GM18498 (cell line): ENCODE results near the gene SRC.

ENCODE experiments used
- ATAC-seq: cut with Tn5 transposase; IDR thresholded peaks from one replicate; pipeline ENCODE4 v1.9.1; 2021; ENCODE audit warnings: mild to moderate bottlenecking, moderate library complexity; ENCODE audit not compliant: unreplicated experiment

SRC gene

DNA sequence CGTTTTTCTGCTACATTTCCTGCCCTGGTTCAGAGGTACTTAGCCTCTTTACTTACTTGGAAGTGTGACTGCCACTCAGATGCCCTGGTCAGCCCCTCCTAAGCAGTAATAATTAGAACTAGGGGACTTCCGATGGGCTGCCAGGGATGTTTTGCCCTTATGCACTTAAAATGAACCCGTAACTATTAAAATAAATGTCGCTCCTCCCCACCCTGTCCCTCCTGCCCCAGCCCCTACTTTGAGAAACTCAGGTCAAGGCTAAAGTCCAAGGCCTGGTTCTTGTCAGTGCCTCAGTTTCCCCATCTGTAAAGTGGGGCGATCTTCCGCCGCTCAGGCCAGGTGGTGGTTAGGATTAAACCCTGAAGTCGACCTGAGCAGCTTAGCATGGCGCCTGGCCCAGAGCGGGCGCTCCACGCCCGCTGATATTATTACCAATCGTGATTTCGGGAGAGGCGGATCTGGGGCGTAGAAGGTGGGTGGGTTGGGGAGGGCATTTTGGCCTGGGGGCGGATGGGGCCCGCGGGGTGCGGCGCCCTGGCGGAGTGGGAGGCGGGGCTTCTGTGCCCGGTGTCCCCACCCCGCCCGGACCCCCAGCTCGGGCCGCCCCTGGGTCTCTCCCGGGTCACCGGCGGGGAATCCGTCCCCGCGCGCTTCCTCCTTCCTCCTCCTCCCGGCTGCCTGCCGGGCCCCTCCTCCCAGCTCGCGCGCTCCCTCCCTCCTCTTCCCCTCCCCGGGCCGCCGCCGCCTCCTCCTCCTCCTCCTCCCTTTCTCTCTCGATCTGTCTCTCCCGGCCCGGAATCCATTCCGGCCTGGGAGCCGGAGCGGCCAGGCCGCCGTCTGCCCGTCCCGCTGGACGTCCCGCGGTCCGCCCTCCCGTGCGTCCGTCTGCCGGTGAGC, at the start of gene SRC:
Gene SRC, plus strand, starts transcription at position 802 of the 897 bp plus-strand sequence. CDS start 38,014 bp downstream, outside the sequence.
- no peak for ATAC-seq

DNA sequence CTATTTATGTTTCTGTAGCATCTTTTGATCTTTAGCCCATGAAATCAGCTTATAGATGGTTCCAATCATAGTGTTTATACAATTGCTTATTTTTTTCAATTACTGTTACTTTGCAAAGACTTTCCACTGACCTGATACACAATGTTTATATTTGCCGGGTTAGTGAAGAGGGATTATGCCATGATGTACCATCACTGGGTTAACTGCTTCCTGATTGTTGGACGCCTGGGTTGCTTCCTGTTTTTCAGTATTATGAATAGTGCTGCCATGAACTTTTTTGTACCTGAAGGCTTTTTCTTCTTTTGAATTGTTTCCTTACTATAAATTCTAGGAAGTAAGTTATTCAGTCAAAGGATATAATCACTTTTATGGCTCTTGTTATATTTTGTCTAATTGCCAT, 49.6 kb upstream of the SRC start:
- no peak for ATAC-seq

DNA sequence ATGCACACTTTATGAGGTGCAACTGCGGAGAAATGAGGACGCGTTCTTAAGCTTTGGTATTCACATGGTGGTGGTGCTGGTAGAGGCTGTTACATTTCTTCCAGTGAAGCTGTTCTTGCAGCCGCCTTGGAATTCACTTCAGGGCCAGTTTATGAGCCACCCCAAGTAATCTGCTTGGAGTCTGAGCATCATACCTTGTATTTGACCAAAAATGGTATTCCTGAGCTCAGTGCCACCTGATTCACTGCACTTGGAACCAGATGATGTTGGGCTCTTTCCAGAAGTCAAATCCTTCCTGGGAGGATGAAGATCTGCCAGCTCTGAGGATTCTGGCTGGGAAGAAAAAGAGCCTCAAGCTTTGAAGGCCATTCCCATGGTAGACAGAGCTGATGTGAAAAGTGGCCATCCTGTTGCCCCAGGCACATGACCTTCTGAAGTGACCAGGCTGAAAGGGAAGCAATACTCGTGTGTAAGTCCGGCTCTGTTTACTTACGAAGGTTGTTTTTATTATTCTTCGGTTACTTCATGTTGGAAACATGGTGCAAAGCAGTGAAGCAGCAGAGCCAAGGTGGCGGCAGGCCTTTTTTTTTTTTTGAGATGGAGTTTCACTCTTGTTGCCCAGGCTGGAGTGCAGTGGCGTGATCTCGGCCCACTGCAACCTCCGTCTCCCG, 48.7 kb upstream of the SRC start:
- ATAC-seq: no peak

DNA sequence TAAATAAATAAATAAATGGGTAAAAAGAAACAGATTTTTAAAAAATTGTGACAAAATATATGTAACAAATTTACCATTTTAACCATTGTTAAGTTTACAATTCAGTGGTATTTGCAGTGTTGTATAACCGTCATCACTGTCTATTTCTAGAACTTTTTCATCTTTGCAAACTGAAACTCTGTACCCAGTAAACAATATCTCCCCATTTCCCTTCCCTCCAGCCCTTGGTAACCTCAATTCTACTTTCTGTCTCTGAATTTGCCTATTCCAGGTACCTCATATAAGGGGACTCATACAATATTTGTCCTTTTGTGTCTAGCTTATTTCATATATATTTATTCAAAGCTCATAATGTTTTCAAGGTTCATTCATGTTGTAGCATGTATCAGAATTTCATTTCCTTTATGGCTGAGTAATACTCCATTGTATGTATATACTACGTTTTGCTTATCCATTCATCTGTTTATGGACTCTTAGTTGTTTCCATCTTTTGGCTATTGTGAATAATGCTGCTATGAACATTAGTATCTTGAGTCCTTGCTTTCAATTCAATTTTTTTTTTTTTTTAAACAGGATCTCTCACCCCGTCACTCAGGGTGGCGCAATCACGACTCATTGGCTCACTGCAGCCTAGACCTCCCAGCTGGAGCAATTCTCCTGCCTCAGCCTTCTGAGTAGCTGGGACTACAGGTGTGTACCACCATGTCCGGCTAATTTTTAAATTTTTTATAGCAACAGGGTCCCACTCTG, 47.6 kb upstream of the SRC start:
- ATAC-seq: no peak

DNA sequence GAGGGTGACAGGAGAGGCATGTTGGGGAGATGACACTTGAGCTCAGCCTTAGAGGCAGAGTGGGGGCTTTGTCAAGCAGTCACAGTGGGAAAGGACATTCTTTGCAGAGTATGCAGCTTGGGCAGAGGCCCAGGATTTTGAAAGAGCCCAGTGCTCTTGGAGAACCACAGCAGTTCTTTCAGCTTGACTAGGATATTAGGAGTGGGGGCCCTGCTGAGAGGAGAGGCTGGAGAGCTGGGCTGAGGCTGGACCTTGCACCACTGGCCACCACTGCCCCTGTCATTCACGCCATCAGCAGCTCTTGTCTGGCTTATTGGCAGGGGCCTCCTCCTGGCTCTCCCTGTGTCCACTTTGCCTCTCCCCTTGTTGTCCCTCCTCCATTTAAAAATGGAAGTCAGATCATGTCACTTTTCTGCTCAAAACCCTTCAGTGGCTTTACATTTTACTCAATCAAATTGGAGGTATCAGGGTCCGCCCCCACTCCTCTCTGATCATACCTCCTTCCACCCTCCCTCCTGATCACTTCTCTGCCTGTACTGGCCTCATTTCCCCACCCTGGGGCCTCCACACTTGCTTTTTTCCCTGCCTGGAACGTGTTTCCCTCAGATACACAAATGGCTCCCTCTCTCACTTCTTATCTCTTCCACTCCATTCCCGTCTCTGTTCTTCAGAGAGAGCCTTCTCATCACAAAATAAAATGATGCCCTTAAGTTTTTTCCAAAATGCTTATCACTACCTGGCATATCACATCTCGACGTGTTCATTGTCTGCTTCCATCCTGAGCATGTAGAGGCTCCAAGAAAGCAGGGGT, 46.0 kb upstream of the SRC start:
- no peak for ATAC-seq

DNA sequence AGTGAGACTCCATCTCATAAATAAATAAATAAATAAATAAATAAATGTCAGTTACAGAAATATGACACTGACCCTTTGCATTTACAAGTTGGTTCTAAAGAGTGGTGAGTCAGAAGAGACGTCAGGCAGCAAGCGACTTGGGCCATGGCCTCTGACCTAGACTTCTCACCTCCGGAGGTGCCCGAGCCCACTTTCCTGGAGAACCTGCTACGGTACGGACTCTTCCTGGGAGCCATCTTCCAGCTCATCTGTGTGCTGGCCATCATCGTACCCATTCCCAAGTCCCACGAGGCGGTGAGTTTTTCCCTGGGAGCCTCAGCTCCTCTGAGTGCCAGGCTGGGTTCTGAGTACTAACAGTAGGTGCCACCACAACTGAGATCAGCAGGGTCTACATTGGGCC, 44.8 kb upstream of the SRC start:
- no peak for ATAC-seq

DNA sequence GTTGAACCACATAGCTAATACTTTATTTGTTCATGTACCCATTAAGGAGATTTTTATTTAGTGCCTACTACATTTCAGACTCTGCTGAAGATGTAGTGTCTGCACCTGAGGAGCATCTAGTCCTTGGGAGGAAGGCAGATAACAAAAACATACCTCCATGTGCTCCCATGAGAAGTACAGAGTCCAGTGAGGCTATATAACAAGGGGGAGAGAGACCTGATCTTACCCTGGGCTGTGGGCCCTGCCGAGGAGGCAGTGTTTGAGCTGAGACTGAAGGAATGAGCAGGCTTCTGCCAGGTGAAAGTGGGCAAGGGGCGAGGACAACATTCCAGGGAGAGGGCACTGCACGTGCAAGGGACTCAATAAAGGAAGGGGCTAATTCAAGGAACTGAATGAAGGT, 44.4 kb upstream of the SRC start:
- no peak for ATAC-seq

DNA sequence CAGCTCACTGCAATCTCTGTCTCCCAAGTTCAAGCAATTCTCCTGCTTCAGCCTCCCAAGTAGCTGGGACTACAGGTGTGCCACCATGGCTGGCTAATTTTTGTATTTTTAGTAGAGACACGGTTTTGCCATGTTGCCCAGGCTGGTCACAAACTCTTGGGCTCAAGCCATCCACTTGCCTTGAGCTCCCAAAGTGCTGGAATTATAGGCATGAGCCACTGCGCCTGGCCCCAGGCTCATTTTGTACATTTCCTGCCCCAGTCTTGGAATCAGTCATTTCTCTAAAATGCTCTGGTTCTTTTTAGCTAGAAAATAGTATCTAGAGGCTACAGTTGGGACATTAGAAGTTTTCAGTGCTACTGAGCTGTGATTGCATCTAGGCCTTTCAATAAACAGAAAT, 43.0 kb upstream of the SRC start:
- no peak for ATAC-seq

DNA sequence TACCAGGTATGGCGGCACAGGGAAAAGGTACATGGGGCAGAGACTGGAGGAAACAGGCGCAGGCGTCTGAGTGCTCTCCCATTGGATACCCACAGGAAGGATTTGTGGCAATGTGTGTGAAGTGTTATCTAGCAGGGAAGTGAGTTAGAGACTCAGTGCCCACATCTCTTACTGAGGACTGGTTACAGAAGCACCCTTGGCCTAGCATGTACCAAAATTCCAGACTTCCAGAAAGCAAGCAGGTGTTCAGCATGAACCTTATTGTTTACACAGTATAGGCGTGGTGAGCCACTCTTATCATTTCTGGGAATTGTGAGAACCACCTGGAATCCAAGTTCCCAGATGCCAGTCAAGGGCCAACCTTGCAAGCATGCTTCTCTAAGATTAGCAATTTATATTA, 42.3 kb upstream of the SRC start:
- ATAC-seq: no peak

DNA sequence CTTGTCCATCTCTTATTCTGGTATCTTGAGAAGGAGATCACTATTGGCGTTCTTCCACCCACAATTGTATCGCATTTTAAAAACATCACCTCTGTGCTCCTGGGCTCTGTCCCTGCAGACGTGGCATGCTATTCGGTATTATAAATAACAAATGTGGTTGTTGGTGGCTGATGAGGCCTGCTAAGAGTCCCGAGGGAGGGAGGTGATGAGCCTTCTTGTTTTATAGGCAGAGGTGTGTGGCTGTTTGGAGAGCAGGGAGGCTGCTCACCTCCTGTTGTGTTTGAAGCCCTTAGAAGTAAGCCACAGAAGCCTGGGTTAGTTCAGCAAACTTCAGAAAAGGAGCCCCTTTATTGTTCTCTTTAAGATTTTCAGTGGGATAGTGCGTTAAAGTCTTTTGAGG, 40.9 kb upstream of the SRC start:
- ATAC-seq: no peak

DNA sequence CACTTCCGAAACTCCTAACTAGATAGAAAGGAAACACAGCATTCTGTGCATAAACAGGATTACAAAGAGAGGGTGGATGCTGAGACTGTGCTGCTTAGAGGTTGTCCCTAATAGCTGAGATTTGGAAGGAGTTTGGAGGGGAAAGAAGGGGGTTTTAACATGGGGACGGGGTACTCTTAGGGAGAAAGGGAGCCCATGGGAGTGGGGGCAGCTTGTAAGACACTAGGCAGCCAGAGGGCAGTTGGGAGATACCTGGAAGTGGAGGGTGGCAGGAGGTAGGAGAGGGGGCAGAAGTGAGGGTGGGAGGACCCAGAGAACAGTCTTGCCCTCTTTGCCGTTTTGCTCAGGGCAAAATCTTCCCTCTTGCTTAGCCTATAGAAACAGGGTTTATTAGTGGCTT, 40.1 kb upstream of the SRC start:
- ATAC-seq: no peak

DNA sequence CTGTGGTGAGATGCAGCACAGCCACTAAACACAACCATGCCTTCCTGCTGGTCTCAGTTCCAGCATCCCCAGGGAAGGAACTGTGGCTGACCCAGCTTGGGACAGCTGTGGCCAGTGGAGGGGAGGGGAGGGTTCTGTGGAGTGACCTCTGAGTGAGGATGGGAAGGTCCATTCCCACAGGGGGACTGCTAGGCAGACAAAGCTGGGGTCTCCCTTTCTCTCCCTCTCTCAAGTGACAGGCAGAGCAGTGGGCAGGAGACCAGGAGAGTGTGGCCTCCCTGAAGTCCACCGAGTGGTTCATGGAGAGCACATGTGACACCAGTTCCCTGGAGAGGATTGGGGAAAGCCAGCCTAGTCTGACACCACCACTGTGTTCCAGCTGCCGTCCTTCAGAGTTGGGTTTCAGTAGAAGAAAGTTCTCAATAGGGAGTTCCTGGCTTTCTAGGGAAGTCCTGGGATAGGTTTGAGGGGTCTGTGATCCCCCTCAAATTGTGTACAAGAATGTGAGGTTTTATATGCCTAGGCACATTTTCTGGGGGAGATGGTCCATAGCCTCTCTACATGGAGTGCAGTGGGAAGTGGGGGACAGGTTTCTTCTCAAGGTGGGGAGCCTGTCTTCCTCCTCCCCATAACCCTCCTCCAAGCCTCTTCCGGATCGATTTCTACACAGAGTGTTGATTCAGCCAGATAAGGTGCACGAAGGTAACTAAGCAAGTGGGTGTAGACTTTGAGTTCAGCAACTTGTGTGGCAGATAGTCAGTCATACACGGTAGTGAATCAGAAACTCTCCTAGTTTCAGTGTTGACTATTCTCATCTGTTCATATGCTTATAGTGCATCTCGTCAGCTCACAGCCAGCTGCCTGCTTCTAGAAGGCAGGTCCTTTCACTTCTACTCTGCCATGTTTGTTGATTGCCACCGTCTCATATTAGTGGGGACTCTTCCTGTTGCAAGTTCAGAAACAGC, 37.6 kb upstream of the SRC start:
- peak; percentile 94 for ATAC-seq

DNA sequence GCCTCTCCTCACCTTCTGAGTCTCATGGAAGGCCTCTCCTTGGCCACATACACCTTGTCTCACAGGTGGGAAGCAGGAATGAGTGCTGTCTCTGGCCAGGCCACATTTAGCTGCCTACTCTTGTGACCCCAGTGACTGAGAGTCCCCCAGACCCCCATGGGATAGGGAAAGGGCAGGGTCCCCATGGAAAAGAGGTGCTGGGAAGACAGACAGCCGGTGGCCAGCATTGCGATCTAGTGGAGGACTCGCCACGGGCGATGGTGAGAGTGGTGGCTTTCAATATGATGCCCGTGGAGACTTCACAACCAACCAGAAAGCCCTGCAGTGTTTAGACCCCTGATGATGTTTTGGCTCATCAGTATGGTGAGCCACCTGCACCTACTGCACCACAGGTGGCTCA, 36.6 kb upstream of the SRC start:
- no peak for ATAC-seq

DNA sequence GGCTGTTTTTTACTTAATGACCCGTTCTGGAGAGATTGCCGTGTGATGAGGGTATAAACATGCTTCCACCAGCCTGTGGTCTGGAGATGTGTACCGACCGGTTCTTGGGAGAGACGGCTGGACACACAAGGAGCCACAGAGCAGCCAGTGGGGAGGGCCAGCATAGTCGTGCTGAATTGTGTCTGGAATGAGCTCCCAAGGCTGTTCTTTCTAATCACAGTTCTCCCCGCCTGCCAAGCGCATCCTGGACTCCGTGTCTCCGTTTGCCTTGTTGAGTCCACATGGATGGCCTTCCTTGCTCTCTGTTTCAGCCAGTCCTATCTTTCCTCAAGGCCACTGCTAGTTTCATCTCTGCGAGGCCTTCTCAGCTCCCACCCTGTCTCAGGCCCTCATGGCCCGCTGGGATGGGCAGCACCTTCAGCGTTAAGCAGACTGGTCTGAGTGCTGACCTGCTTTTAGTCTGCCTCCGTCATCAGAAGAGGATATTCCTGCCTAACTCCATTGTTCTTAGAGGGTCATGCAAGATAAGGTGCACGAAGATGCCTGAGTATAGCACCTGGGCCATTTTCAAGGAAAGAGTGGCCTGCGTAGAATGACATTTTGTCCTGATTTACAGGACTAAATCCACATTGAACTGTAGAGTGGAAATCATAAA, 35.9 kb upstream of the SRC start:
- no peak for ATAC-seq

DNA sequence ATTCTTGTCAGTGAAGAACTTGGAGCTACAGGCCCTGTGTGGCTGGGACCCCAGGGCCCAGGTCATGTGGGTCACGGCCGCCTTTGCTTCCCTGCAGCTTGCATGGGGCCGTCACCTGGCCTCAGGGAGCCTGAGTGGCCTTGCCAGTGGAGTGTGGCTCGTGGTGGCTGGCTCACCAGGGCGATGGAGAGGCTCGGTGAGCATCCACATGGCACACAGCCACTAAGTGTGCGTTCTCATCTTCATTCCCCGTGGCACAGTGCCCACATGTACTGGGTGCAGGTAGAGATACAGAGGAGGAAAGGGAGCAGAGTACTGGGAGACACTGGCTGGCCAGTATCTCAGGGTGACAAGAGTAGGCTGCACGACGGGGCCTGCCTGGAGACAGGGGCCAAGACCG, 35.0 kb upstream of the SRC start:
- ATAC-seq: no peak

DNA sequence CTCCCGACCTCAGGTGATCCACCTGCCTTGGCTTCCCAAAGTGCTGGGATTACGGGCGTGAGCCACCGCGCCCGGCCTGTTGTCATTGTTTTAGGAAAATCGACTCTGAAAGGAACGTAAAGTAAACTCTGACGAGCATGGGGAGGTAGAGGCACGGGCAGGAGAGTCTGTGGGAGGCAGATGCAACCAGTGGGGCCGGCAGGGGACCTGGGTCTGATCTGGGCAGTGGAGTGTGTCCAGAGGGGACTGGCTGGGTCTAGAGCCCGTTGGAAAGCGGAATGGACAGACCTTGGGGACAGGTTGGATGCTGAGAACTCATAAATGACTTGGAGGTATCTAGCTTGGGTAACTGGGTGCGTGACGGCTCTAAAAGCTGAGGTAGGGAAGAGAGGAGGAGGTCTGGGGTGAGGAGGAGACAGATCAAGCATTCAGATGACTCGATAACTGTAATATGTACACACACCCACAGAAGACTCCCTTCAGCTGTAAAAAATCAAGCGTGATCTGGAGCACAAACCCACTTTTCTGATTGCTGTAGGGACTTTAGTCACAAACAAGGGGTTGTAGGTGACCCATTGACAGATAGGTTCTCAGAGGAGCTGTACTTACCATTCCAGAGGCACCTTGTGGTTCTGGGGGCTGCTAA, 34.1 kb upstream of the SRC start:
- no peak for ATAC-seq

DNA sequence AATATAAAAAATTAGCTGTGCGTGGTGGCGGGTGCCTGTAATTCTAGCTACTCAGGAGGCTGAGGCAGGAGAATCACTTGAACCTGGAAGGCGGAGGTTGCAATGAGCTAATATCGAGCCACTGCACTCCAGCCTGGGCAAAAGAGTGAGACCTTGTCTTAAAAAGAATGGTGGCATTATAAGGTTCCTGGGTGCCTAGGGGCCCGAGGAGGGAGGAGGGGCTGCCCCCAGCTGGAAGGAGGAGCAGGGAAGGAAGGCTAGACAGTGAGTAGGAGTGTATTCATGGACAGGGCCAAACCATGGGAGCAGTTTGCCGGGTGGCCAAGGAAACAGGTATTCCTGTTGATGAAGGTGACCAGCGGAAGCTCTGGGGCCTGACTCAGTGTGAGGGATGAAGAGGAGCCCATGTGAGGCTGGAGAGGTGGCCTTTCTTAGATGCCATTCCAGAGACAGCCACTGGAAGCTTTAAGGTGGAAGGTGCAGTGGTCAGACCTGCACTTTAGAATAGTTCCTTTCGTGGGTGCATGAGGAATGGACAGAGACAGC, 32.3 kb upstream of the SRC start:
- no peak for ATAC-seq

DNA sequence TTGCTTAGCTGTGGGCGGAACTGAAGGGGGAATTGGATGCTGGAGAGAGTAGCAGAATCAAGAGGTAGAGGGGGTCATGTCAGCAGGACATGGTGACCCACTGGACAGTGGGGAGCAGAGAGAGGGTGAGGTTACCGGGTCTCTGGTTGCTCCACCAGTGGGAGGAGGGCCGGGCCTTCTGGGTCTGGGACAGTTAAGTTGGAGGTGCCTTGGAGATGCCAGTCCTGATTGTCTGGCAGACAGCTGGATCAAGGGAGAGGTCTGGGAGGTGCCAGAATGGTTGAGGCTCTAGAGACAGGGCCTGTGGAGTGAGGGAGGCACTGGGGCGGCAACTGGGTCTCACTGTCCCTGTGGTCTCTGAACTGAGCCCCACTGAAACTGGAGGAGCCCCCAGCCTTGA, 31.8 kb upstream of the SRC start:
- no peak for ATAC-seq
